NCI-H146 treated with DMSO at 0.1 percent for 48 hours (cell line): ENCODE measurements around the gene ZNF618.

Experiments
- DNase-seq: peaks from one replicate; lab custom pipeline; 2025; ENCODE audit not compliant: unreplicated experiment; lab: John Stamatoyannopoulos, UW

Gene ZNF618

GRCh38 chr9:113998525-113999255, 122.6 kb downstream of the ZNF618 start:
- no peak for DNase-seq

- DNase-seq: no peak
Measured at GRCh38 chr9:113999256-114000062, 123.3 kb downstream of the ZNF618 start.

DNA sequence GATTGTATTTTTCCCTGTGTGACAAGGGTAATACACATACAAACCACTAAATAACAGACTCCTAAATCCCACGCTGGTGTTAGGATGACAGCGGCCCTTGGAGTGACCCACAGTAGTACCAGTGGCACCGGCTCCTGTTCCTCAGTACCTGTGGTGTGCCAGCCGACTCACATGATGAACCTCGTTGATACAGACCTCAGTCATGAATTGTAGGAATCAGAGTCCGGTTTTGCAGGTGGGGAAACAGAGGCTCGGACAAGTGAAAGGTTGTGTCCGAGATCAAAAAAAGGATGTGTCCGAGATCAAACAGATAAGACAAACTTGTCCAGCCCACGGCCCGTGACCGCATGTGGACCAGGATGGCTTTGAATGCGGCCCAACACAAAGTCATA, 124.0 kb downstream of the ZNF618 start:
- DNase-seq: no peak

- no peak for DNase-seq
Measured at GRCh38 chr9:114000671-114001409, 124.7 kb downstream of the ZNF618 start.

DNA sequence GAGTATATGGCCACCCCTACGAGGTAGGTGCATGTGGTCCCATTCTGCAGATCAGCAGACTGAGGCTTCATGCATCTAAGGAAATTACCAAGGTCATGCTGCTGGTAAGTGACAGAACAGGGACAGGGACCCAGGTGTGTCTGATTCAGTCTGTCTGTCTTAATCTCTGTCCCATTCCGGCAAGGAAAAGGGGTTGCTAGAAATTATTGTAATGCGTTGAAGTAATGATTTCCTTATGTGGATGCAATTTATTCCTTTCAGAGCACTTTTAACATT, 125.2 kb downstream of the ZNF618 start:
- DNase-seq: no peak

DNA sequence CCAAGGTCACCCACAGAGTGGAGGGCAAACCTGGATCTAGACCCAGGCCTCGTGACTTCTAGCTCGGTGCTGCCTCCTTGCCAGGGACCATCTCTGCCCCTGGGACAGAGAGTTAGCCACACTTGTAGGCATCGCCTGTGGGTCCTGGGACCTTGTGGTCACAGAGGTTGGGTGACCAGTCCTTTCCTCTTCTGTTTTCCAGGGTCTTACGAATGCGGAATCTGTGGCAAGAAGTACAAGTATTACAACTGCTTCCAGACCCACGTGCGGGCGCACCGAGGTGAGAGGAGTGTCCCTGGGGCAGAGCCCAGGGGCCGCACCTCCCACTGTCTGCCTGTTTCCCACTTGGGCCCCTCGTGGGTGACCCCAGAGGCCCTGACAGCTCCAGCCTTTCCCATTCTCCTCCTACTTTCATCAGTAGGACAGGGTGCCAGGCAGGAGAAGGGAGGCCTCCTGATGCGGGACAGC, 125.7 kb downstream of the ZNF618 start:
- DNase-seq: no peak

DNA sequence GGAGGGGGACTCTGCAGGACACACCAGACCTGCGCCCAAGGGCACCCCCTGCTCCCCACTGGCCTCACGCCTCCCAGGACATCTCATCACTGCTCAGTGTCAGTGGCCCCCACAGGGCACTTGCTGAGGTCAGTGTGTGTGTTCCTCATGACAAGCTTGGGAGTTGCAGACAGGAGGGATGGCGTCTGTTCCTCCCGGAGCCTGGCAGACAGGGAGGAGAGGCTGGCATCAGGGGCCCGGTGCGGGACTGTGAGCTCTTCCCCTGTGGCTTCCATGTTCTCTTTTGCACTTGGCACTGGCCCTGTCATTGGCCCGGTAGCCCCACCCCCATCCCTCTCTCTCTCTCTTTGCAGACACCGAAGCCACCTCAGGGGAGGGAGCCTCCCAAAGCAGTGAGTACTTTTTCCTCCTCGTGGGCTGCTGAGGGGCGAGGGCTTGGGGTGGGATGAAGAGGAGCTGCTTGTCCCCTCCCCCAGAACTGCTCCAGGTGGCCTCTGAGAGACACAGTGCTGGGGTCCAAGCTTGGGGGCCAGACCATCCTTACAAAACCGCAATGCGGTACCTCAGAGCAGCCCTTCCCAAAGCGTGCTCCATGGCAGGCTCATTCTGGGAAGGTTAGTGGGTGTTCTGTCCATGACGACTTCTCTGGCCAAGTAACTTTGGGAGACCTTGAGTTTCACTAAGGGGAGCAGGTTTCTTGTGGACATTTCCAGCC, 126.3 kb downstream of the ZNF618 start:
- no peak for DNase-seq

DNA sequence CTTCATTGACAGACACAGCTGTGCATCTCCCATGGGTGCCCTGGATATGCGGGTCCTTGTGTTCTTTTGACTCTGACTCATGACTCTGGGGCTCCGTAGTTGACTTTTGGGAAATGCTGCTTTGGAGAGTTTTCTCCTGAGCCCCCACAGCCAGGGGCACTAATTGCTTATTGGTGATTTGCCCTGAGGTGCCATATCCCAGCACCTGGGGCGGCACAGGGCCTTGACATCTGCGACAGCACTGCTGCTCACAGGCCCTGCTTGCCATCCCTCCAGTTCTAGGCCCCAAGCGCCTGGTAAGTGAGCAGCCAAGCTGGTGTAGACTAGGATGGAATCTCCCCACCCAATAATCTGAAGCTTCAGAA, 126.9 kb downstream of the ZNF618 start:
- DNase-seq: no peak

DNA sequence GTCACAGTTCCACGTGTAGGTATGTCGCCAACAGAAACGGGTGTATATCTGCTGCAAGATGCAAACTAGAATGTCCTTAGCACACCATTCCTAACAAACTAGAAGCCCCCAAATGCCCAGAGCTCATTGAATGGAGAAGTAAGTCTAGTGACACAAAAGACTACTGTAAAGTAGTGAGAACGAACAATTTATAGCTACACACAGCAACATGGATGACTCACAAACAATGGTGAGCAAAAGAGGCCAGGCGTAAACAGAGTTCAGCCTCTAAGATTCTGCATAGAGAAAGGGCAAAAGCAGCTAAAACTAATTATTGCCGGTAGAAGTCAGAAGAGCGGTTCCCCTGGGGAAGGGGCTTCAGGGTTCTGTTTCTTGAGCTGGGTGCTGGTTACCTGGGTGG, 127.2 kb downstream of the ZNF618 start:
- no peak for DNase-seq

- DNase-seq: no peak
Measured at GRCh38 chr9:114003758-114004157, 127.6 kb downstream of the ZNF618 start.

- DNase-seq: no peak
Measured at GRCh38 chr9:114004221-114004716, 128.2 kb downstream of the ZNF618 start.

- DNase-seq: no peak
Measured at GRCh38 chr9:114005371-114006154, 129.5 kb downstream of the ZNF618 start.

GRCh38 chr9:114006155-114006550, 130.0 kb downstream of the ZNF618 start:
- no peak for DNase-seq

DNA sequence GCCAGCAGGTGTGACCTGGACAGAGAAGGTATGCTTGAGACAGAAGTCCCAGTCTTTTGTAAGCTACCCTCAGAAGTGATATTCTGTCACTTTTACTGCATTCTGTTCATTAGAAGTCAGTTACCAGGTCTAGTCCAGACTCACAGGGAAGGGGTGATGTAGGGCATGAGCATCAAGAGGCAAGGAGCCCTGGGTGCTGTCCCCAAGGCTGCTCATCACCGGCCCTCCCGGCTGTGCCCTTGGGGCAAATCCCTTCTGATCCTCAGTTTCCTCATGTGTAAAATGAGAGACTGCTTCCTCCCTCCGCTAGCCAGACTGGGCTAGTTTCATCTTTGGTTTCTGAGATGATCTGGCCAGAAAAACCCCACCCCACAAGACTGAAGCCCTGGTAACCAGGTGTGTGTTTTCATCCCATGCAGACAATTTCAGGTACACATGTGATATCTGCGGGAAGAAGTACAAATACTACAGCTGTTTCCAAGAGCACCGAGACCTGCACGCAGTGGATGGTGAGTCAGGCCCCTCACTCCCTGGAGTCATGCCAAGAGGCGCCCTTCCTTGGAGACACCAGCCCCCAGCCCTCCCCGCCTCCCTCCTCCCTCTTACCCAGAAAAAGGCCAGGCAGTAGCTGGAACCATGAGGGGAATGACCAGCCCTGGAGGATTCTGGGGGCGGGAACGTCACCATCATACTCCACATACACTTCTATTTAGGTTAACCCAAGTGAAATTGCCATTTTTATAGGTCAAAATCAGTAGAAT, 131.0 kb downstream of the ZNF618 start:
- DNase-seq: no peak

DNA sequence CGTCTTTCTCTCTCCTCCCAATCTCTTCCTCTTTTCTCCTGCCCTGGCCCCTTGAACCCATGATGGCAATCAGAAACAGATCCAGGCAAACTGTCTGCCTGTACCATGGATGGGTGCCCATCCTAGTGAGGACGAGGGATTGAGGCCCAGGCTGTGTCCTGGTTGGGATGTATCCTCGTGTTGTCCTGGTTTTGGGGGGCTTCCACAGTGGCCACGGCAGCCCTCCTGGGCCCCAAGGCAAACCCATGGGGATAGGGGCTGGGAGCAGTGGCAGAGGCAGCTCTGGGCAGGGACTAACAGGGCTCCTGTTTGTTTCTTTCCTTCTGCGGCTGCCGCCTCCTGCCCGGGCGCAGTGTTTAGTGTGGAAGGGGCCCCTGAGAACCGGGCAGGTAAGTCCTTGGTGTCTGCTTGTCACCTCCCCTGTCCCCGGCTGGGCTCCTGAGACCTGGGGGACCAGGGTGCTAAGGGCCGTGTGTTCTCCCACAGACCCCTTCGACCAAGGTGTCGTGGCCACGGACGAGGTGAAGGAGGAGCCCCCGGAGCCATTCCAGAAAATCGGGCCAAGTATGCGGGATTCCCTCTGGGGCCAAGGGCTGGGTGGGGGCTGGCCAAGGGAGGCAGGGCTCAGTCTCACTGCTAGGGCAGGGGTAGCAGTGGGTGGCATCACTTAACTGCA, 132.0 kb downstream of the ZNF618 start:
- DNase-seq: no peak

GRCh38 chr9:114008667-114009410, 132.7 kb downstream of the ZNF618 start:
- DNase-seq: no peak

- no peak for DNase-seq
Measured at GRCh38 chr9:114011313-114011712, 135.2 kb downstream of the ZNF618 start.

GRCh38 chr9:114012126-114012525, 136.0 kb downstream of the ZNF618 start:
- no peak for DNase-seq
